GM19099 (cell line): ENCODE results near the gene PPP2R2C.

Experiments
- POLR2A ChIP-seq: IDR thresholded peaks from 3 replicates; pipeline ENCODE4 v1.6.1; 2011; ENCODE audit warnings: low read depth; ENCODE audit not compliant: insufficient read length; ENCODE audit errors: extremely low read depth

The PPP2R2C gene

DNA sequence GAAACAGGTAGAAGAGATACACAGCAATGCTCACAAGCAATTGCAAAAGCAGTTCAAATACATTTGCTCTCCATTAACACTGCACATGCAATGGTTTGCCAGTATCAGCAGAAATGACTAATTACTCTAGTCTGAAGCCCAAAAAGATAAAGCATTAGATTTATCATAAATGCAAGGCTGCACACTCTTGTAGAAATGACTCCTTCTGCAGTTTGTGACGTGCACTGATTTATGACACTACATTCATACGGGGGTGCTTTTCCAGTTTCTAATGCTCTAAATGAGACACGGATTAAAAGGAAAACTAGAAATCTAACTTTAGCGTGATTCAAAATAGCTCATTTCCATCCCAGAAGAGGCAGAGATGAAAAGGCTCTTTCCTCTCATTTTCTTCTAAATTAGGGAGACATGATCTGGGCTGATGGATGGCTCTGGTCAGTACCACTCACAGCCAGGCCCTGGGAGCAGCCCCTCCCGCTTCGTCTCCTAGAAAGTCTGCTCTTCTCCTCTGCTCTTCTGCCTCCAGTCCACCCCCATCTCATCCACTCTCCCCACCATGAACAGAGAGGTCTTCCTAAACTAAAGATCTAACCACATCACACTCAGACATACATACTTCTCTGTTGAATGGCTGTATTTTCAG, 33.2 kb downstream of the PPP2R2C start:
- TF ChIP-seq POLR2A = no peak

DNA sequence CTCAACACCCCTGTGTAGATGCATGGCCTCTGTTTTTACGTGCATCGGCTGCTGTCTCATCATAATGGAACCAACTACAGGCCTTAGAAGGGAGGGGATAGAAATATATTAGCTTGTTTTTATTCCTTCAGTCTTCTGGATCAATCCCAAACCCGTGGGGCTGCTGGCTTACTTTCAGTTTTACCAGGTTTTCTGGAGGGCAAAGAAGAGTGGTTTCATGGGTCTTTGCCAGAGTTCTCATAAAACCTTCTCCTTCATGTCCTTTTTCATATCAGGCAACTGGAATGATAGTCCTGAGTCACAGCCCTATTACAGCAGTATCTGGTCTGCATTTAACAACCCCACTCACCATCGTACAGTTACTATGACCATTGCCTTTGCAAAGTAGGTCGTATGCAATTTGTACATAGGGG, 34.6 kb downstream of the PPP2R2C start:
- TF ChIP-seq POLR2A = no peak

DNA sequence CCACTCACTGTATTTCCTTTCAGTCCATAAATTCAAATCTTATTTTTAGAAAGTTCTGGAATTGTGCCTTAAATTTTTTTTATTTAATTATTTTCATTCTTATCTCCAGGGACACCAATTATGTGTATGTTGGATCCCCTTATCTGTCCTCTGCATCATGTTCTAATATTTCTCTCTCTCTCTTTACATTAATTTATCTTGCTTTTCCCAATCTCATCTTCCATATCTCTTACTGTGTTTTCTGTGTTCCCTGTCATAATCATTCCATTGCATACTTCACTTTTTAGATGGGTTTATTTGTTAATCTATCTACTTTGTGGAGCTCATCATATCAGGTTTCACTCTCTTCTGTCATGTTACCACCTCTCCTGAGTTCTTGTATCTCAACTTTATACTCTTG, 37.4 kb downstream of the PPP2R2C start:
- no peak for TF ChIP-seq POLR2A

- no peak for TF ChIP-seq POLR2A
Measured at GRCh38 chr4:6430927-6431326, 41.5 kb downstream of the PPP2R2C start.

- no peak for TF ChIP-seq POLR2A
Measured at GRCh38 chr4:6427439-6428090, 44.8 kb downstream of the PPP2R2C start.

GRCh38 chr4:6426571-6427438, 45.6 kb downstream of the PPP2R2C start:
- TF ChIP-seq POLR2A = no peak

DNA sequence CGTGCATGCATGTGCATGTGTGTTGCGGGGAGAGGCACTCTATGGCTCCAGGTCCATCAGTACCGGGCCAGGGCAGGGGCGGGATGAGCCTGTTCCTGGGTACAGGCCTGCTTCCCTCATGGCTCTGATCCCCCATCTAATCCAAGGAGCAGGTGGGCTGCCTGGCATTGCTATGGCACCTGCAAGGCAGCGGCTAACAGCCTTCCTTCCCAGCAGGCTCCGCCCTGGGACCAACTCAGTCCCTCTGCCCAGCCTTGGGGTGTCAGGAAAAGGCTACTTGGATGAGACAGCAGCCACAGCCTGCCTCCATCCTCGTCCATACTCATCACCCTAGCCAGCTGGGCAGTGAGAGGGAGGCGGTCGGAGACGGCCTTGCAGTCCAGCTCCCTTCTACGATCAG, 46.5 kb downstream of the PPP2R2C start:
- no peak for TF ChIP-seq POLR2A

DNA sequence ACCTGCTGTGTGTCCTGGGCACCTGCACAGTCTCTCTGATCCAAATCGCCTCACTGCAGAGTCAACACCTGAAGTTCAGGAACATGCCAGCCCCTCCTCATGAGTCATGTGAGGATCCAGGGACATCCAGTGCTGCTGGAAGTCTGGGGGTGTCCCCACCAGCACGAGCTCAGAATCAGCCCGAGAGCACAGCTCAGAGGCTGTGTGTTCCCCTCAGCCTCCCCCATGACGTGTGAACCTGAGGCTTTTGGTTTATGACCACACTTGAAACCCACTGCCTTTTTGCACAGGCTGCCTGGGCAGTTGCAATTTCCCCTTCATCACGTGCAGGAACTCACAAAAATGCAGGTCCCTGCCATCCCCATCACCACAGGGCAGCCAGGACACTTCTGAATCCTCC, 47.1 kb downstream of the PPP2R2C start:
- TF ChIP-seq POLR2A = no peak

DNA sequence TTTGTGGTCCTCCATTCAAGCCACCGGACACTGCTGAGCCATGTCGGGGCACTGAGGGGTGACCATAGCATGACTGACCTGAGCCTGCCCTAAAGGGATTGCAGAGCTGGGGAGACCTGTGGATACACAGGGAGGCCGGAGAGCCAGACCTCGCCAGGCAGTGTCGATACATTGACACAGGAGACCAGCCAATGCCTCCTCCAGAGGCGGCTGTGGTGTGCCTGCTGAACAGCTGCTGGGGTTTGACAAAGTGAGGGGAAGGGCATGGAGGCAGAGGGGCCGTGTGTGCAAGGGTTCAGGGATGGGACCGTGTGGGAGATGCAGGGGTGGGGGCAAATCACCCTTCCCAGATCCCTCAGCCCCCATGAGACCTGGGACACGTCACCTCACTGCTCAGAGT, 48.0 kb downstream of the PPP2R2C start:
- TF ChIP-seq POLR2A = no peak

GRCh38 chr4:6423575-6423974, 48.8 kb downstream of the PPP2R2C start:
- no peak for TF ChIP-seq POLR2A

- TF ChIP-seq POLR2A = no peak
Measured at GRCh38 chr4:6422866-6423265, 49.5 kb downstream of the PPP2R2C start.

GRCh38 chr4:6422105-6422504, 50.3 kb downstream of the PPP2R2C start:
- TF ChIP-seq POLR2A = no peak

- no peak for TF ChIP-seq POLR2A
Measured at GRCh38 chr4:6421397-6421796, 51.0 kb downstream of the PPP2R2C start.

- TF ChIP-seq POLR2A = no peak
Measured at GRCh38 chr4:6420972-6421371, 51.4 kb downstream of the PPP2R2C start.

DNA sequence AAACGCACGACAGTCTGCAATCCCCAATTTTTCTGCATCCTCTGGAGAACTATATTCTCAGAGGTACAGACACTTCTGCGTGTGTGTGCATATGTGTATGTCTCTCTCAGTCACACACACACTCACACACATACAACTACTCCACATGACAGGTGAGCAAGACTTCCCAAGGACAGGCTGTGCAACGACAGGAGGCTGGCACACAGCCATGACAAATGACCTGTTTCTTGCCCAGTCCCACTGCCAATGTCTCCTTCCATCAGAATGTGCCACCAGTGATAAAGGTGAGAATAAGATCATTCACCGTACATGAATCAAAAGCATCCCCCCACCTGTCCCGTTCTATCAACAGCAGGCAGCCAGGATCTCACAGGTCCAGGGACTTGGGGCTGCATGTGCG, 52.4 kb downstream of the PPP2R2C start:
- TF ChIP-seq POLR2A = no peak
